HCT116 (cell line): ENCODE results near the gene GJE1. TPM values are rescaled to one million over a fixed set of nuclear protein-coding genes. Genes with fewer than 3 reads are reported as not detected.

Source experiments
- ATAC-seq: fragments of 200-7000 bp; cut with Tn5 transposase; 2 replicates; pipeline ENCODE4 v1.9.1; 2020; ENCODE audit warnings: mild to moderate bottlenecking, moderate library complexity
- BruUV-seq: library from RNA; stranded (reverse); fragments of 400-500 nt; replicated peaks from 2 replicates; lab custom pipeline; 2021; lab: Mats Ljungman, UMichigan
- CTCF ChIA-PET: fragments of 300-600 bp; sonication (Branson Sonifier 250); formaldehyde crosslinking; loops from one replicate; lab custom pipeline; 2021; ENCODE audit warnings: antibody characterized with exemption; lab: Charles Lee
- POLR2A ChIA-PET: fragments of 300-600, 350-600 bp; sonication (Branson Sonifier 250); formaldehyde crosslinking; loops from one replicate; lab custom pipeline; 2021; ENCODE audit warnings: antibody characterized with exemption; lab: Charles Lee
- RAD21 ChIA-PET, 2 experiments: fragments of 300-600 bp; sonication (Branson Sonifier 250); formaldehyde crosslinking; loops; one replicate each; lab custom pipeline; 2023; ENCODE audit warnings: low total read pairs in 2 of 2; ENCODE audit not compliant: uncharacterized antibody in 2 of 2, unreplicated experiment in 2 of 2, low non-redundant PET in 1 of 2; lab: Charles Lee
- DNase-seq: peaks from one replicate; pipeline ENCODE4 v3.0.0-alpha.2; 2010; ENCODE audit warnings: low read depth, low spot score
- H2AFZ ChIP-seq: fragments of 200-600 bp; shearing (Covaris generic), sonication (generic); 2 replicates; pipeline ENCODE4 v1.6.1; 2017; ENCODE audit warnings: low read depth, mixed run types, mixed read lengths, antibody characterized with exemption, low read length; ENCODE audit not compliant: poor library complexity, severe bottlenecking
- H3K27ac ChIP-seq: 2 replicates; pipeline ENCODE4 v1.5.1; 2012; ENCODE audit warnings: low read depth, low read length
- H3K27me3 ChIP-seq: fragments of 200-600 bp; sonication (generic); 2 replicates; pipeline ENCODE4 v1.6.1; 2016; ENCODE audit warnings: mixed run types, low read length, mixed read lengths; ENCODE audit not compliant: insufficient read depth
- H3K36me3 ChIP-seq, 2 experiments: fragments of 200-500 bp in 1 of 2; fragments of 200-600 bp in 1 of 2; sonication (Bioruptor generic) in 1 of 2; sonication (generic) in 1 of 2; 2 replicates each; pipeline versions ENCODE4 v1.5.1 to v1.6.1; 2014 to 2016; ENCODE audit warnings: low read length in 2 of 2, inconsistent platforms in 1 of 2, mixed read lengths in 1 of 2, mixed run types in 1 of 2; ENCODE audit not compliant: insufficient read depth in 2 of 2, control insufficient read depth in 1 of 2
- H3K4me1 ChIP-seq, 2 experiments: fragments of 200-600 bp in 1 of 2; sonication (generic) in 1 of 2; 2 replicates each; pipeline versions ENCODE4 v1.5.1 to v1.6.1; 2012 to 2017; ENCODE audit warnings: low read length in 2 of 2, inconsistent platforms in 1 of 2, mild to moderate bottlenecking in 1 of 2, mixed read lengths in 1 of 2, mixed run types in 1 of 2, moderate library complexity in 1 of 2; ENCODE audit not compliant: insufficient read depth in 2 of 2, control insufficient read depth in 1 of 2
- H3K4me2 ChIP-seq: fragments of 200-600 bp; sonication (generic); 2 replicates; pipeline ENCODE4 v1.6.1; 2017; ENCODE audit warnings: mixed run types, low read length, mixed read lengths
- H3K4me3 ChIP-seq, 2 experiments: fragments of 200-600 bp in 1 of 2; sonication (generic) in 1 of 2; replicated peaks in 1 of 2; 2 replicates each; pipeline ENCODE4 v1.5.1; 2011 to 2016; ENCODE audit warnings: low read length in 2 of 2, control low read depth in 1 of 2, low read depth in 1 of 2, mild to moderate bottlenecking in 1 of 2, mixed read lengths in 1 of 2, mixed run types in 1 of 2
- H3K79me2 ChIP-seq: fragments of 200-600 bp; sonication (generic); 2 replicates; pipeline ENCODE4 v1.6.1; 2017; ENCODE audit warnings: mild to moderate bottlenecking, mixed run types, low read length, moderate library complexity, mixed read lengths; ENCODE audit not compliant: insufficient read depth
- H3K9ac ChIP-seq: fragments of 200-600 bp; sonication (generic); 2 replicates; pipeline ENCODE4 v1.6.1; 2016; ENCODE audit warnings: low read length, mixed read lengths
- H3K9me2 ChIP-seq: fragments of 200-600 bp; sonication (generic), shearing (Covaris generic); 2 replicates; pipeline ENCODE4 v1.6.1; 2017; ENCODE audit warnings: mixed run types, mild to moderate bottlenecking, moderate library complexity; ENCODE audit not compliant: insufficient read depth
- H3K9me3 ChIP-seq, 2 experiments: fragments of 200-500 bp in 1 of 2; fragments of 200-600 bp in 1 of 2; sonication (Bioruptor generic) in 1 of 2; sonication (generic) in 1 of 2; 2 replicates each; pipeline ENCODE4 v1.6.1; 2014 to 2017; ENCODE audit warnings: low read length in 2 of 2, mixed read lengths in 2 of 2, inconsistent platforms in 1 of 2, low read depth in 1 of 2, mild to moderate bottlenecking in 1 of 2, mixed run types in 1 of 2, moderate library complexity in 1 of 2; ENCODE audit not compliant: control insufficient read depth in 1 of 2, insufficient read depth in 1 of 2
- H4K20me1 ChIP-seq: fragments of 200-600 bp; sonication (generic), shearing (Covaris generic); 2 replicates; pipeline ENCODE4 v1.6.1; 2017; ENCODE audit warnings: mixed run types, mild to moderate bottlenecking, moderate library complexity; ENCODE audit not compliant: insufficient read depth
- ATF3 ChIP-seq: IDR thresholded peaks from 2 replicates; pipeline ENCODE4 v1.6.1; 2012
- CEBPB ChIP-seq: IDR thresholded peaks from 2 replicates; pipeline ENCODE4 v1.6.1; 2012; ENCODE audit warnings: low read depth
- ELF1 ChIP-seq: IDR thresholded peaks from 2 replicates; pipeline ENCODE4 v1.6.1; 2012; ENCODE audit warnings: low read depth, borderline replicate concordance
- EZH2 ChIP-seq: fragments of 200-600 bp; sonication (generic); IDR thresholded peaks from 2 replicates; pipeline ENCODE4 v1.6.1; 2017; ENCODE audit warnings: antibody characterized with exemption, mixed run types
- FOSL1 ChIP-seq: IDR thresholded peaks from 2 replicates; pipeline ENCODE4 v1.6.1; 2012; ENCODE audit warnings: low read depth
- POLR2A ChIP-seq: IDR thresholded peaks from 2 replicates; pipeline ENCODE4 v1.7.0; 2011; ENCODE audit warnings: borderline replicate concordance; ENCODE audit not compliant: insufficient read depth, insufficient read length; ENCODE audit errors: extremely low read depth
- POLR2AphosphoS5 ChIP-seq: IDR thresholded peaks from 2 replicates; pipeline ENCODE4 v1.6.1; 2011; ENCODE audit warnings: mild to moderate bottlenecking, low read depth, low read length, moderate library complexity
- SIN3A ChIP-seq: IDR thresholded peaks from 2 replicates; pipeline ENCODE4 v1.6.1; 2012; ENCODE audit warnings: low read depth
- SP1 ChIP-seq: IDR thresholded peaks from 2 replicates; pipeline ENCODE4 v1.6.1; 2012; ENCODE audit warnings: low read depth
- SRF ChIP-seq: IDR thresholded peaks from 2 replicates; pipeline ENCODE4 v1.6.1; 2012; ENCODE audit warnings: low read depth
- intact Hi-C: fragments of 100-400 bp; cut with micrococcal nuclease; formaldehyde crosslinking; loops from 2 replicates; pipeline ENCODE4 v1.10.0; 2022
- total RNA-seq: library from RNA; stranded (reverse); gene quantifications from one replicate; pipeline ENCODE4 v1.2.1, GENCODE V29; 2021; ENCODE audit not compliant: unreplicated experiment

The GJE1 gene
- total RNA-seq, 1 experiment from 2014 or later, result not detected

GRCh38 chr6:142178129-142178528 lies 45.4 kb downstream of the GJE1 start:
- Histone ChIP-seq H4K20me1 (no peaks in the 10 kb centered on the region), H3K4me3 (no peak overlapping the region), H3K79me2 (peaks cover 12% of the 10 kb centered on the region; the same call in 1 of the 2 replicates), H2AFZ (no peak overlapping the region), H3K9ac (no peak overlapping the region), H3K9me3 (no peaks in the 10 kb centered on the region), H3K4me2 (no peak overlapping the region), H3K36me3 (peaks cover 4 to 10% of the 10 kb centered on the region in 2 experiments; a peak in 2 of 4 replicates), H3K27me3 (no peaks in the 10 kb centered on the region), H3K27ac (no peak overlapping the region), H3K9me2 (no peaks in the 10 kb centered on the region), H3K4me1 (no peaks in the 10 kb centered on the region)
- TF ChIP-seq EZH2 (no peak), CEBPB (no peak), ATF3 (no peak), SIN3A (no peak)
- ChIA-PET RAD21 (no interaction called here), POLR2A (interaction anchor here (1.0 kb wide), 1 partner anchor 8 kb away, joined by 3 read pairs; no protein-coding TSS in a partner anchor), CTCF (interaction anchor here (0.8 to 1.3 kb wide), 2 partner anchors 29 to 210 kb away, joined by 3 read pairs; no protein-coding TSS in a partner anchor)
- no TSS peak for BruUV-seq
- no peak for DNase-seq
- intact Hi-C loops, result no loop called here
- ATAC-seq, result no peak

GRCh38 chr6:142182004-142182403 lies 49.3 kb downstream of the GJE1 start:
- H3K9me3 ChIP-seq, result no peaks in the 10 kb centered on the region
- H4K20me1 ChIP-seq, result no peaks in the 10 kb centered on the region
- no peaks in the 10 kb centered on the region for H3K27me3 ChIP-seq
- peaks cover 2 to 4% of the 10 kb centered on the region in 2 experiments; a peak in 1 of 4 replicates for H3K36me3 ChIP-seq
- TF ChIP-seq POLR2A (no peak), POLR2AphosphoS5 (no peak), SP1 (no peak), ELF1 (no peak), SRF (no peak), EZH2 (no peak), FOSL1 (no peak)
- no peak overlapping the region for H3K4me2 ChIP-seq
- H3K9ac ChIP-seq, result no peak overlapping the region
- ATAC-seq (no peak), DNase-seq (no peak)
- peaks cover 3% of the 10 kb centered on the region; the same call in 1 of the 2 replicates for H3K79me2 ChIP-seq
- no peaks in the 10 kb centered on the region for H3K9me2 ChIP-seq
- ChIA-PET POLR2A (no interaction called here), CTCF (no interaction called here), RAD21 (no interaction called here)
- intact Hi-C loops, result no loop called here
- no peak overlapping the region for H3K27ac ChIP-seq
- no peak overlapping the region for H3K4me3 ChIP-seq
- no peak overlapping the region for H2AFZ ChIP-seq
- H3K4me1 ChIP-seq, result no peaks in the 10 kb centered on the region
- BruUV-seq, result no TSS peak
